Mucosa of descending colon (tissue), 3 donors: ENCODE results near the gene IFT52. TPM values are rescaled to one million over a fixed set of nuclear protein-coding genes. Genes with fewer than 3 reads are reported as not detected.

Source experiments
- ATAC-seq: fragments of 200-7000 bp; cut with Tn5 transposase; one replicate; pipeline ENCODE4 v1.9.1; 2020; ENCODE audit warnings: mild to moderate bottlenecking, moderate library complexity
- DNase-seq, 3 donors: peaks; one replicate each; pipeline ENCODE4 v3.0.0-alpha.2; 2020
- H3K36me3 ChIP-seq: fragments of 200-600 bp; one replicate; pipeline ENCODE4 v1.8.0; 2021; ENCODE audit warnings: low read depth, mild to moderate bottlenecking
- H3K4me1 ChIP-seq: fragments of 200-600 bp; one replicate; pipeline ENCODE4 v1.8.0; 2021; ENCODE audit warnings: low read depth, mild to moderate bottlenecking
- H3K4me3 ChIP-seq: fragments of 200-600 bp; one replicate; pipeline ENCODE4 v1.8.0; 2021; ENCODE audit warnings: mild to moderate bottlenecking
- H3K9me3 ChIP-seq: fragments of 200-600 bp; one replicate; pipeline ENCODE4 v1.8.0; 2021; ENCODE audit warnings: mild to moderate bottlenecking
- CTCF ChIP-seq: fragments of 200-600 bp; IDR thresholded peaks from one replicate; pipeline ENCODE4 v1.8.0; 2022; ENCODE audit warnings: antibody characterized with exemption, mild to moderate bottlenecking
- intact Hi-C, 2 donors: fragments of 100-400 bp; cut with DNase I in 1 of 2; cut with micrococcal nuclease in 1 of 2; formaldehyde crosslinking; loops; one replicate each; pipeline versions ENCODE4 v1.11.0 to v1.11.1; 2022; cut with DNase I, micrococcal nuclease
- total RNA-seq, 3 donors: library from RNA; stranded (reverse); fragmentation: NEBNext Ultra II Directional in 2 of 3; extraction: Animal tissue kit (Norgen Biotek cat#: 25700) in 2 of 3; gene quantifications; one replicate each; pipeline versions ENCODE4 v1.2.1 to v1.2.4, GENCODE V29; 2021 to 2023
- donor health status: DM: no; HTN: no; CAD: no; lungs with moderate emphysema.
- donor health status: DM: no; HTN: no; CAD: no.
- donor health status: DM: no; HTN: yes; CAD: no.

The IFT52 gene
- total RNA-seq, 3 donors from 2014 or later: 19.5 to 24.1 (median 22.8) TPM

GRCh38 chr20:43563991-43564390 lies 26.7 kb upstream of the IFT52 start:
- no peak for DNase-seq
- no peak for ATAC-seq
- Histone ChIP-seq H3K4me3 (no peak overlapping the region), H3K36me3 (no peaks in the 10 kb centered on the region), H3K9me3 (no peaks in the 10 kb centered on the region), H3K4me1 (peaks cover 2% of the 10 kb centered on the region)
- TF ChIP-seq CTCF: no peak
- intact Hi-C loops: no loop called here

GRCh38 chr20:43564455-43564854 lies 26.3 kb upstream of the IFT52 start:
- no peak for DNase-seq
- no peak for ATAC-seq
- Histone ChIP-seq H3K4me3 (no peak overlapping the region), H3K36me3 (no peaks in the 10 kb centered on the region), H3K4me1 (peaks cover 4% of the 10 kb centered on the region), H3K9me3 (no peaks in the 10 kb centered on the region)
- TF ChIP-seq CTCF: no peak
- intact Hi-C loops: no loop called here

GRCh38 chr20:43564993-43565757 lies 25.6 kb upstream of the IFT52 start:
- ATAC-seq: no peak
- intact Hi-C loops: no loop called here
- H3K4me3 ChIP-seq: no peak overlapping the region
- peaks cover 10% of the 10 kb centered on the region for H3K4me1 ChIP-seq
- no peak for DNase-seq
- no peaks in the 10 kb centered on the region for H3K9me3 ChIP-seq
- no peaks in the 10 kb centered on the region for H3K36me3 ChIP-seq
- TF ChIP-seq CTCF: no peak

- Histone ChIP-seq H3K36me3 (no peaks in the 10 kb centered on the region), H3K4me1 (peaks cover 13% of the 10 kb centered on the region), H3K9me3 (no peaks in the 10 kb centered on the region), H3K4me3 (no peak overlapping the region)
- intact Hi-C loops: no loop called here
- TF ChIP-seq CTCF: no peak
- ATAC-seq (no peak), DNase-seq (no peak)
Observed at GRCh38 chr20:43565758-43566104, 25.0 kb upstream of the IFT52 start.

- H3K9me3 ChIP-seq: no peaks in the 10 kb centered on the region
- ATAC-seq (no peak), DNase-seq (no peak)
- peaks cover 13% of the 10 kb centered on the region for H3K4me1 ChIP-seq
- no peaks in the 10 kb centered on the region for H3K36me3 ChIP-seq
- no peak overlapping the region for H3K4me3 ChIP-seq
- intact Hi-C loops: no loop called here
- TF ChIP-seq CTCF: no peak
Observed at GRCh38 chr20:43567477-43567876, 23.3 kb upstream of the IFT52 start.

- no peak overlapping the region for H3K4me3 ChIP-seq
- no peak for TF ChIP-seq CTCF
- ATAC-seq: no peak
Observed at GRCh38 chr20:43568706-43569105, 22.0 kb upstream of the IFT52 start.

More at GRCh38 chr20:43568706-43569105, 22.0 kb upstream of the IFT52 start:
- Histone ChIP-seq H3K36me3 (no peaks in the 10 kb centered on the region), H3K4me1 (peaks cover 13% of the 10 kb centered on the region), H3K9me3 (no peaks in the 10 kb centered on the region)
- intact Hi-C loops: no loop called here
- no peak for DNase-seq
